Lung (tissue), 12 donors: ENCODE data around the gene SLC5A10. TPM values are rescaled to one million over a fixed set of nuclear protein-coding genes. Genes with fewer than 3 reads are reported as not detected.

Experiments
- ATAC-seq: fragments of 200-7000 bp; cut with Tn5 transposase; one replicate; pipeline ENCODE4 v1.9.1; 2020; ENCODE audit warnings: moderate number of reproducible peaks; ENCODE audit not compliant: insufficient read depth, low FRiP score
- DNase-seq, 3 donors: peaks; one replicate each; pipeline ENCODE4 v3.0.0-alpha.2; 2013 to 2017
- H3K27ac ChIP-seq, 2 donors: one replicate each; pipeline ENCODE4 v1.5.1; 2013; ENCODE audit warnings: mild to moderate bottlenecking in 2 of 2, moderate library complexity in 2 of 2, control low read depth in 1 of 2, inconsistent platforms in 1 of 2, low read depth in 1 of 2, low read length in 1 of 2
- H3K27me3 ChIP-seq, 3 donors: one replicate each; pipeline ENCODE4 v1.5.1; 2013; ENCODE audit warnings: low read length in 2 of 3; ENCODE audit not compliant: control insufficient read depth in 3 of 3, insufficient read depth in 3 of 3
- H3K36me3 ChIP-seq, 4 donors: one replicate each; pipeline ENCODE4 v1.5.1; 2013; ENCODE audit warnings: low read length in 4 of 4, mild to moderate bottlenecking in 1 of 4, moderate library complexity in 1 of 4; ENCODE audit not compliant: control insufficient read depth in 4 of 4, insufficient read depth in 4 of 4
- H3K4me1 ChIP-seq, 5 donors: one replicate each; pipeline ENCODE4 v1.5.1; 2013; ENCODE audit warnings: low read length in 5 of 5, mild to moderate bottlenecking in 2 of 5, moderate library complexity in 1 of 5; ENCODE audit not compliant: control insufficient read depth in 5 of 5, insufficient read depth in 5 of 5
- H3K4me3 ChIP-seq: one replicate; pipeline ENCODE4 v1.5.1; 2013; ENCODE audit warnings: mild to moderate bottlenecking, control low read depth, moderate library complexity
- H3K9ac ChIP-seq, 2 donors: one replicate each; pipeline ENCODE4 v1.5.1; 2013; ENCODE audit warnings: low read length in 2 of 2, control low read depth in 1 of 2; ENCODE audit not compliant: insufficient read depth in 1 of 2
- H3K9me3 ChIP-seq, 4 donors: one replicate each; pipeline ENCODE4 v1.5.1; 2013; ENCODE audit warnings: low read length in 3 of 4, mild to moderate bottlenecking in 1 of 4, moderate library complexity in 1 of 4; ENCODE audit not compliant: control insufficient read depth in 4 of 4, insufficient read depth in 3 of 4
- CTCF ChIP-seq: IDR thresholded peaks from 2 replicates; pipeline ENCODE4 v1.5.1; 2012; ENCODE audit warnings: mild to moderate bottlenecking; ENCODE audit errors: control extremely low read depth, extremely low read depth
- WGBS, 2 donors: extraction: QIAGEN DNeasy Blood & Tissue Kit; methylation state at CpG; one replicate each; pipeline ENCODE4 v1.1.7; 2013; 5-methylcytosine and 5-hydroxymethylcytosine counted together
- polyA plus RNA-seq, 2 donors: library from polyadenylated mRNA; stranded (reverse); fragments of 200-250 nt; gene quantifications; one replicate each; pipeline ENCODE4 v1.2.1, GENCODE V29; 2013
- total RNA-seq, 2 donors: library from RNA; depleted of rRNA in 1 of 2; stranded (reverse); fragments of >200 nt in 1 of 2; gene quantifications; one replicate each; pipeline ENCODE4 v1.2.1, GENCODE V29; 2014 to 2021
- donor health status: control.
- donor health status: control.
- donor health status: Bipolar disorder and iron deficiency.
- donor health status: healthy.
- donor health status: DM: yes; HTN: yes; CAD: no.

SLC5A10 gene
- total and polyA plus RNA-seq, 4 donors: 0.09 to 0.31 (median 0.21) TPM

- no peak for TF ChIP-seq CTCF
- 98 to 100% methylated on average over 3 of the region's 3 CpGs for WGBS, 2 donors
- DNase-seq (no peak), ATAC-seq (no peak)
- Histone ChIP-seq H3K9me3 (peaks cover 0 to 4% (median 0%) of the 10 kb centered on the region in 4 donors), H3K27ac (no peak overlapping the region), H3K36me3 (no peaks in the 10 kb centered on the region), H3K9ac (no peak overlapping the region), H3K4me1 (peaks cover 0 to 28% (median 4%) of the 10 kb centered on the region in 5 donors), H3K4me3 (no peak overlapping the region), H3K27me3 (no peaks in the 10 kb centered on the region)
These were observed 43.3 kb downstream of the SLC5A10 start for GRCh38 chr17:18995220-18995619.

- TF ChIP-seq CTCF: no peak
These were observed 44.5 kb downstream of the SLC5A10 start for GRCh38 chr17:18996458-18996857.

GRCh38 chr17:18997650-18998196 is 45.8 kb downstream of the SLC5A10 start:
- Histone ChIP-seq H3K9me3 (peaks cover 0 to 4% (median 0%) of the 10 kb centered on the region in 4 donors), H3K36me3 (no peaks in the 10 kb centered on the region), H3K27me3 (no peaks in the 10 kb centered on the region), H3K4me3 (no peak overlapping the region), H3K27ac (no peak overlapping the region), H3K9ac (no peak overlapping the region), H3K4me1 (peaks cover 0 to 25% (median 4%) of the 10 kb centered on the region in 5 donors)
- 88 to 93% methylated on average over 6 of the region's 6 CpGs for WGBS, 2 donors
- TF ChIP-seq CTCF: no peak
- DNase-seq (no peak), ATAC-seq (no peak)

More at GRCh38 chr17:18996458-18996857, 44.5 kb downstream of the SLC5A10 start:
- H3K27ac ChIP-seq: no peak overlapping the region
- no peaks in the 10 kb centered on the region for H3K27me3 ChIP-seq
- H3K4me3 ChIP-seq: no peak overlapping the region
- H3K36me3 ChIP-seq: no peaks in the 10 kb centered on the region
- H3K4me1 ChIP-seq: peaks cover 0 to 28% (median 4%) of the 10 kb centered on the region in 5 donors
- H3K9ac ChIP-seq: no peak overlapping the region
- ATAC-seq (no peak), DNase-seq (no peak)
- WGBS, 2 donors: 97 to 100% methylated on average over 2 of the region's 2 CpGs
- H3K9me3 ChIP-seq: peaks cover 0 to 4% (median 0%) of the 10 kb centered on the region in 4 donors

- TF ChIP-seq CTCF: no peak
- no peaks in the 10 kb centered on the region for H3K36me3 ChIP-seq
- no peak overlapping the region for H3K27ac ChIP-seq
- peaks cover 0 to 13% (median 0%) of the 10 kb centered on the region in 5 donors for H3K4me1 ChIP-seq
- H3K4me3 ChIP-seq: no peak overlapping the region
- H3K27me3 ChIP-seq: no peaks in the 10 kb centered on the region
- ATAC-seq: no peak
- H3K9ac ChIP-seq: no peak overlapping the region
- 94 to 95% methylated on average over 8 of the region's 8 CpGs for WGBS, 2 donors
- DNase-seq: no peak
- H3K9me3 ChIP-seq: peaks cover 0 to 4% (median 0%) of the 10 kb centered on the region in 4 donors
These were observed 47.4 kb downstream of the SLC5A10 start for GRCh38 chr17:18999394-18999793.
